IMR-90 (cell line): ENCODE results near the gene OR10AD1. TPM values are rescaled to one million over a fixed set of nuclear protein-coding genes. Genes with fewer than 3 reads are reported as not detected.
A peak's percentile ranks its signal among the peaks of the same experiment; 100 is the strongest.

Experiments
- ATAC-seq: fragments of 200-7000 bp; cut with Tn5 transposase; 2 replicates; pipeline ENCODE4 v1.9.1; 2020; ENCODE audit warnings: low read depth, mild to moderate bottlenecking, moderate library complexity
- BruUV-seq: library from RNA; stranded (reverse); fragments of 400-500 nt; replicated peaks from 2 replicates; lab custom pipeline; 2021; lab: Mats Ljungman, UMichigan
- CTCF ChIA-PET: fragments of 300-600 bp; formaldehyde crosslinking; extraction: SDS; loops from one replicate; lab custom pipeline; 2021; ENCODE audit warnings: antibody characterized with exemption; lab: Yijun Ruan, JAX
- POLR2A ChIA-PET: fragments of 300-600 bp; sonication (Branson Sonifier 250); formaldehyde crosslinking; loops from one replicate; lab custom pipeline; 2022; ENCODE audit warnings: antibody characterized with exemption; ENCODE audit not compliant: unreplicated experiment; lab: Charles Lee
- DNase-seq: peaks from one replicate; pipeline ENCODE4 v3.0.0; 2013
- H2AFZ ChIP-seq: replicated peaks from 2 replicates; pipeline ENCODE3; 2013; ENCODE audit warnings: low read length, mild to moderate bottlenecking; ENCODE audit not compliant: poor library complexity
- H2AK5ac ChIP-seq: 2 replicates; pipeline ENCODE4 v1.6.1; 2013; ENCODE audit warnings: low read depth, low read length, inconsistent platforms
- H2AK9ac ChIP-seq: replicated peaks from 2 replicates; pipeline ENCODE3; 2013; ENCODE audit warnings: mild to moderate bottlenecking, low read depth, low read length, moderate library complexity; ENCODE audit not compliant: poor library complexity
- H2BK120ac ChIP-seq: 2 replicates; pipeline ENCODE4 v1.6.1; 2013; ENCODE audit warnings: low read depth, low read length, inconsistent platforms
- H2BK15ac ChIP-seq: 3 replicates; pipeline ENCODE4 v1.6.1; 2013; ENCODE audit warnings: low read depth, low read length, inconsistent platforms
- H2BK20ac ChIP-seq: 2 replicates; pipeline ENCODE4 v1.6.1; 2013; ENCODE audit warnings: low read depth, mild to moderate bottlenecking, inconsistent platforms, low read length, moderate library complexity
- H2BK5ac ChIP-seq: 2 replicates; pipeline ENCODE4 v1.6.1; 2013; ENCODE audit warnings: mild to moderate bottlenecking, low read depth, low read length, inconsistent platforms; ENCODE audit not compliant: poor library complexity, severe bottlenecking
- H3K14ac ChIP-seq: replicated peaks from 2 replicates; pipeline ENCODE4 v1.6.1; 2013; ENCODE audit warnings: low read depth, low read length, inconsistent platforms
- H3K18ac ChIP-seq: 2 replicates; pipeline ENCODE4 v1.6.1; 2013; ENCODE audit warnings: low read depth, low read length, control low read depth
- H3K23ac ChIP-seq: 2 replicates; pipeline ENCODE4 v1.6.1; 2013; ENCODE audit warnings: low read depth, low read length, inconsistent platforms
- H3K27ac ChIP-seq: 2 replicates; pipeline ENCODE4 v1.5.1; 2013; ENCODE audit warnings: mild to moderate bottlenecking, control low read depth, low read length; ENCODE audit not compliant: insufficient read depth
- H3K27me3 ChIP-seq: 2 replicates; pipeline ENCODE4 v1.6.1; 2013; ENCODE audit warnings: low read length; ENCODE audit not compliant: control insufficient read depth, insufficient read depth
- H3K36me3 ChIP-seq: 2 replicates; pipeline ENCODE4 v1.6.1; 2013; ENCODE audit warnings: low read length, mixed read lengths; ENCODE audit not compliant: control insufficient read depth, insufficient read depth
- H3K4ac ChIP-seq: 2 replicates; pipeline ENCODE4 v1.6.1; 2013; ENCODE audit warnings: low read depth, low read length, inconsistent platforms
- H3K4me1 ChIP-seq: 2 replicates; pipeline ENCODE4 v1.6.1; 2013; ENCODE audit warnings: low read length, mixed read lengths; ENCODE audit not compliant: control insufficient read depth, insufficient read depth
- H3K4me2 ChIP-seq: 2 replicates; pipeline ENCODE4 v1.6.1; 2013; ENCODE audit warnings: low read depth, mild to moderate bottlenecking, control low read depth, low read length, moderate library complexity
- H3K4me3 ChIP-seq: 2 replicates; pipeline ENCODE4 v1.5.1; 2013; ENCODE audit warnings: low read depth, mild to moderate bottlenecking, control low read depth, low read length, moderate library complexity; ENCODE audit not compliant: insufficient read depth
- H3K56ac ChIP-seq: 2 replicates; pipeline ENCODE4 v1.6.1; 2013; ENCODE audit warnings: low read length, inconsistent platforms; ENCODE audit not compliant: insufficient read depth; ENCODE audit errors: extremely low read depth
- H3K79me1 ChIP-seq, 2 experiments: 2 replicates each; pipeline ENCODE4 v1.6.1; 2013; ENCODE audit warnings: low read length in 2 of 2, inconsistent platforms in 1 of 2, low read depth in 1 of 2
- H3K9ac ChIP-seq: 2 replicates; pipeline ENCODE4 v1.6.1; 2013; ENCODE audit warnings: low read depth, low read length, control low read depth
- H3K9me1 ChIP-seq: 2 replicates; pipeline ENCODE4 v1.6.1; 2013; ENCODE audit warnings: low read length, inconsistent platforms; ENCODE audit not compliant: insufficient read depth
- H3K9me3 ChIP-seq: 2 replicates; pipeline ENCODE4 v1.6.1; 2013; ENCODE audit warnings: low read length; ENCODE audit not compliant: control insufficient read depth, insufficient read depth
- H4K20me1 ChIP-seq: 2 replicates; pipeline ENCODE4 v1.6.1; 2013; ENCODE audit warnings: low read length, inconsistent platforms; ENCODE audit not compliant: insufficient read depth
- H4K5ac ChIP-seq: 2 replicates; pipeline ENCODE4 v1.6.1; 2013; ENCODE audit warnings: mild to moderate bottlenecking, low read depth, low read length, control low read depth
- H4K8ac ChIP-seq, 2 experiments: 2 replicates each; pipeline ENCODE4 v1.6.1; 2013; ENCODE audit warnings: low read depth in 2 of 2, low read length in 2 of 2, control low read depth in 1 of 2, inconsistent platforms in 1 of 2
- H4K91ac ChIP-seq: 2 replicates; pipeline ENCODE4 v1.6.1; 2013; ENCODE audit warnings: low read depth, low read length, inconsistent platforms; ENCODE audit not compliant: insufficient read depth
- BHLHE40 ChIP-seq: fragments of 150-350 bp; IDR thresholded peaks from 2 replicates; pipeline ENCODE4 v1.6.1; 2016; ENCODE audit warnings: mild to moderate bottlenecking, low read depth, low read length
- CEBPB ChIP-seq: IDR thresholded peaks from 2 replicates; pipeline ENCODE4 v1.6.1; 2012; ENCODE audit warnings: low read depth, low read length, improper control_type of control experiment
- CHD1 ChIP-seq: IDR thresholded peaks from 2 replicates; pipeline ENCODE4 v1.6.1; 2012; ENCODE audit warnings: low read depth, low read length, improper control_type of control experiment
- FOS ChIP-seq: fragments of 150-350 bp; IDR thresholded peaks from 2 replicates; pipeline ENCODE4 v1.6.1; 2016; ENCODE audit warnings: low read depth, low read length
- MAFK ChIP-seq: IDR thresholded peaks from 2 replicates; pipeline ENCODE4 v1.6.1; 2012; ENCODE audit warnings: low read depth, low read length, improper control_type of control experiment
- MAZ ChIP-seq: IDR thresholded peaks from 2 replicates; pipeline ENCODE4 v1.6.1; 2012; ENCODE audit warnings: low read depth, mild to moderate bottlenecking, low read length, improper control_type of control experiment, moderate library complexity, borderline replicate concordance
- MXI1 ChIP-seq: IDR thresholded peaks from 2 replicates; pipeline ENCODE4 v1.6.1; 2012; ENCODE audit warnings: low read depth, mild to moderate bottlenecking, low read length, moderate library complexity, borderline replicate concordance
- NFE2L2 ChIP-seq: fragments of 150-350 bp; IDR thresholded peaks from 2 replicates; pipeline ENCODE4 v1.6.1; 2016; ENCODE audit warnings: low read depth, mild to moderate bottlenecking, low read length
- POLR2A ChIP-seq: IDR thresholded peaks from 2 replicates; pipeline ENCODE4 v1.6.1; 2012; ENCODE audit warnings: mild to moderate bottlenecking, low read depth, low read length
- RAD21 ChIP-seq: IDR thresholded peaks from 2 replicates; pipeline ENCODE4 v1.6.1; 2012; ENCODE audit warnings: low read length, improper control_type of control experiment
- RCOR1 ChIP-seq: IDR thresholded peaks from 2 replicates; pipeline ENCODE4 v1.6.1; 2012; ENCODE audit warnings: mild to moderate bottlenecking, low read length, improper control_type of control experiment; ENCODE audit not compliant: insufficient replicate concordance
- RFX5 ChIP-seq: IDR thresholded peaks from 2 replicates; pipeline ENCODE4 v1.8.0; 2012; ENCODE audit warnings: low read depth, mild to moderate bottlenecking, low read length, moderate library complexity
- WGBS, 2 experiments: methylation state at CpG; one replicate each; pipeline versions ENCODE4 v1.1.5 to v1.1.7; 2013; ENCODE audit warnings: missing lambda C conversion rate in 2 of 2; ENCODE audit not compliant: insufficient read length in 1 of 2; ENCODE audit errors: extremely low coverage in 2 of 2; 5-methylcytosine and 5-hydroxymethylcytosine counted together
- dilution Hi-C: fragments of 300-500 bp; cut with HindIII; formaldehyde crosslinking; loops from one replicate; pipeline ENCODE4 v1.14.3; 2018; ENCODE audit warnings: low sequenced_read_pairs; ENCODE audit not compliant: unreplicated experiment
- in situ Hi-C: fragments of 300-500 bp; cut with MboI; formaldehyde crosslinking; loops from 3 replicates; pipeline ENCODE4 v1.14.3; 2019; ENCODE audit warnings: low sequenced_read_pairs, inconsistent platforms, mixed read lengths
- intact Hi-C: fragments of 100-400 bp; cut with micrococcal nuclease; formaldehyde crosslinking; loops from 2 replicates; pipeline ENCODE4 v1.10.0; 2022
- polyA plus RNA-seq, 3 experiments: library from polyadenylated mRNA; depleted of rRNA; stranded (reverse); fragments of >200 nt; gene quantifications; 2 replicates each; pipeline ENCODE4 v1.2.3, GENCODE V29; 2012; ENCODE audit warnings: low replicate concordance in 1 of 3
- total RNA-seq: library from RNA; depleted of rRNA; stranded (reverse); fragments of >200 nt; gene quantifications from 2 replicates; pipeline ENCODE4 v1.2.3, GENCODE V29; 2012
- TF ChIP-seq, protein P1 (sequence below): conservative IDR thresholded peaks from 2 replicates; pipeline ENCODE4 v1.5.1; 2012; ENCODE audit warnings: mild to moderate bottlenecking, low read depth, low read length, improper control_type of control experiment
- TF ChIP-seq, protein P2 (sequence below): fragments of 150-350 bp; IDR thresholded peaks from 2 replicates; pipeline ENCODE4 v1.6.1; 2017; ENCODE audit warnings: mild to moderate bottlenecking, antibody characterized with exemption, low read length, low read depth
- TF ChIP-seq, protein P3 (sequence below): fragments of 150-350 bp; IDR thresholded peaks from 2 replicates; pipeline ENCODE4 v1.6.1; 2016; ENCODE audit warnings: low read depth, mild to moderate bottlenecking, low read length, moderate library complexity, borderline replicate concordance

OR10AD1 gene
- total and polyA plus RNA-seq, 2 of the 4 experiments (the other 2 are of a cell fraction), result not detected

DNA sequence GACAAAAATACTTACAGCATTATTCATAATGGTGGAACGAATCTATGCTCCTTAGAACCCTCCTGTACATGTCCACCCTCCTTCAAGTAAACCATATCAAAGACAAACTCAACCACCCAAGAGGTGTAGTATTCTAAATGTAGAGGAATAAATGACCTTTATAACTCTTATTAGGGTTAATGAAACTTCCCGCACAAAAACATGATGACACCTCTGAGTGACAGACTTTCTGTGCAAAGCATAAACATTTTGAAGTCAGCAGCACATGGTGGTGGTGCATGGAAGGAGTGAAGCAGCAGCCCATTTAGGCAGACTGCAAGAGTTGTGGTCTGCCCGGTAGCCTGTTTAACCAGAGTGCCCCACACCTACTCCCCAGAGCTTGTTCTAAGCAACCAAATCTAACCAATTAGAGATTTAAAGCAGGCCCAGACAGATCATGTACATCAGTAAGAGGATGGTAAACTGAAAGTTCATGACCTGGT, 45.2 kb downstream of the OR10AD1 start:
- Histone ChIP-seq H2BK20ac (peak overlapping the region; percentile 42; the same call in 1 of the 2 replicates), H4K8ac (peak overlapping the region; percentile 76 to 97), H3K4me1 (peaks cover 2% of the 10 kb centered on the region; the same call in 1 of the 2 replicates), H3K27me3 (peaks cover 2% of the 10 kb centered on the region; the same call in 1 of the 2 replicates), H2BK15ac (peak overlapping the region; percentile 8; the same call in 1 of the 3 replicates), H3K79me1 (peaks cover 3 to 23% of the 10 kb centered on the region in 2 experiments; a peak in 3 of 4 replicates), H3K9me1 (peaks cover 5% of the 10 kb centered on the region), H3K23ac (peak overlapping the region; percentile 77), H3K56ac (peak overlapping the region; percentile 80), H3K4ac (peak overlapping the region; percentile 87), H3K36me3 (peaks cover 3% of the 10 kb centered on the region), H2AFZ (peak overlapping the region; percentile 95), H3K4me3 (peak overlapping the region; percentile 33), H3K4me2 (peak overlapping the region; percentile 80), H3K18ac (peak overlapping the region; percentile 71), H2AK9ac (peak overlapping the region; percentile 23), H3K27ac (peak overlapping the region; percentile 73), H2BK5ac (peak overlapping the region; percentile 62), H3K9me3 (no peaks in the 10 kb centered on the region), H4K20me1 (no peaks in the 10 kb centered on the region), H3K9ac (peak overlapping the region; percentile 76), H2BK120ac (peak overlapping the region; percentile 70), H4K91ac (peak overlapping the region; percentile 60), H2AK5ac (peak overlapping the region; percentile 52; the same call in 1 of the 2 replicates), H3K14ac (peak overlapping the region; percentile 95), H4K5ac (peak overlapping the region; percentile 94)
- BruUV-seq, result no TSS peak
- ChIA-PET POLR2A (no interaction called here), CTCF (interaction anchor here (0.7 to 1.0 kb wide), 3 partner anchors 8 to 68 kb away, joined by 3 to 4 read pairs (median 4); no protein-coding TSS in a partner anchor)
- WGBS, 2 experiments, result no CpG with 5 or more reads among the region's 3 CpGs
- ATAC-seq (peak; percentile 9), DNase-seq (no peak)
- intact Hi-C loops (loop anchor here (2.0 kb wide), 1 partner anchor 51 kb away; the partner anchor contains the start of gene SENP1), dilution Hi-C loops (no loop called here), in situ Hi-C loops (no loop called here)
- no peak for TF ChIP-seq CHD1
- TF ChIP-seq FOS, result no peak
- TF ChIP-seq BHLHE40, result no peak
- no peak for TF ChIP-seq RFX5
- TF ChIP-seq, protein P1, sequence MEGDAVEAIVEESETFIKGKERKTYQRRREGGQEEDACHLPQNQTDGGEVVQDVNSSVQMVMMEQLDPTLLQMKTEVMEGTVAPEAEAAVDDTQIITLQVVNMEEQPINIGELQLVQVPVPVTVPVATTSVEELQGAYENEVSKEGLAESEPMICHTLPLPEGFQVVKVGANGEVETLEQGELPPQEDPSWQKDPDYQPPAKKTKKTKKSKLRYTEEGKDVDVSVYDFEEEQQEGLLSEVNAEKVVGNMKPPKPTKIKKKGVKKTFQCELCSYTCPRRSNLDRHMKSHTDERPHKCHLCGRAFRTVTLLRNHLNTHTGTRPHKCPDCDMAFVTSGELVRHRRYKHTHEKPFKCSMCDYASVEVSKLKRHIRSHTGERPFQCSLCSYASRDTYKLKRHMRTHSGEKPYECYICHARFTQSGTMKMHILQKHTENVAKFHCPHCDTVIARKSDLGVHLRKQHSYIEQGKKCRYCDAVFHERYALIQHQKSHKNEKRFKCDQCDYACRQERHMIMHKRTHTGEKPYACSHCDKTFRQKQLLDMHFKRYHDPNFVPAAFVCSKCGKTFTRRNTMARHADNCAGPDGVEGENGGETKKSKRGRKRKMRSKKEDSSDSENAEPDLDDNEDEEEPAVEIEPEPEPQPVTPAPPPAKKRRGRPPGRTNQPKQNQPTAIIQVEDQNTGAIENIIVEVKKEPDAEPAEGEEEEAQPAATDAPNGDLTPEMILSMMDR, result no peak
- TF ChIP-seq, protein P2, sequence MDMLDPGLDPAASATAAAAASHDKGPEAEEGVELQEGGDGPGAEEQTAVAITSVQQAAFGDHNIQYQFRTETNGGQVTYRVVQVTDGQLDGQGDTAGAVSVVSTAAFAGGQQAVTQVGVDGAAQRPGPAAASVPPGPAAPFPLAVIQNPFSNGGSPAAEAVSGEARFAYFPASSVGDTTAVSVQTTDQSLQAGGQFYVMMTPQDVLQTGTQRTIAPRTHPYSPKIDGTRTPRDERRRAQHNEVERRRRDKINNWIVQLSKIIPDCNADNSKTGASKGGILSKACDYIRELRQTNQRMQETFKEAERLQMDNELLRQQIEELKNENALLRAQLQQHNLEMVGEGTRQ, result no peak
- no peak for TF ChIP-seq MAFK
- no peak for TF ChIP-seq POLR2A
- TF ChIP-seq MAZ, result no peak
- no peak for TF ChIP-seq NFE2L2
- TF ChIP-seq RCOR1, result no peak
- TF ChIP-seq MXI1, result no peak
- no peak for TF ChIP-seq CEBPB
- TF ChIP-seq, protein P3, sequence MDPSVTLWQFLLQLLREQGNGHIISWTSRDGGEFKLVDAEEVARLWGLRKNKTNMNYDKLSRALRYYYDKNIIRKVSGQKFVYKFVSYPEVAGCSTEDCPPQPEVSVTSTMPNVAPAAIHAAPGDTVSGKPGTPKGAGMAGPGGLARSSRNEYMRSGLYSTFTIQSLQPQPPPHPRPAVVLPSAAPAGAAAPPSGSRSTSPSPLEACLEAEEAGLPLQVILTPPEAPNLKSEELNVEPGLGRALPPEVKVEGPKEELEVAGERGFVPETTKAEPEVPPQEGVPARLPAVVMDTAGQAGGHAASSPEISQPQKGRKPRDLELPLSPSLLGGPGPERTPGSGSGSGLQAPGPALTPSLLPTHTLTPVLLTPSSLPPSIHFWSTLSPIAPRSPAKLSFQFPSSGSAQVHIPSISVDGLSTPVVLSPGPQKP, result no peak
- TF ChIP-seq RAD21, result no peak
